GM18511 (cell line): ENCODE measurements around the gene CHAC1.

Experiments
- ATAC-seq: cut with Tn5 transposase; IDR thresholded peaks from one replicate; pipeline ENCODE4 v1.9.1; 2021; ENCODE audit warnings: mild to moderate bottlenecking, moderate library complexity; ENCODE audit not compliant: unreplicated experiment

CHAC1 gene

GRCh38 chr15:40923551-40923950, 29.7 kb upstream of the CHAC1 start:
- no peak for ATAC-seq

GRCh38 chr15:40925495-40925862, 27.8 kb upstream of the CHAC1 start:
- ATAC-seq: no peak

DNA sequence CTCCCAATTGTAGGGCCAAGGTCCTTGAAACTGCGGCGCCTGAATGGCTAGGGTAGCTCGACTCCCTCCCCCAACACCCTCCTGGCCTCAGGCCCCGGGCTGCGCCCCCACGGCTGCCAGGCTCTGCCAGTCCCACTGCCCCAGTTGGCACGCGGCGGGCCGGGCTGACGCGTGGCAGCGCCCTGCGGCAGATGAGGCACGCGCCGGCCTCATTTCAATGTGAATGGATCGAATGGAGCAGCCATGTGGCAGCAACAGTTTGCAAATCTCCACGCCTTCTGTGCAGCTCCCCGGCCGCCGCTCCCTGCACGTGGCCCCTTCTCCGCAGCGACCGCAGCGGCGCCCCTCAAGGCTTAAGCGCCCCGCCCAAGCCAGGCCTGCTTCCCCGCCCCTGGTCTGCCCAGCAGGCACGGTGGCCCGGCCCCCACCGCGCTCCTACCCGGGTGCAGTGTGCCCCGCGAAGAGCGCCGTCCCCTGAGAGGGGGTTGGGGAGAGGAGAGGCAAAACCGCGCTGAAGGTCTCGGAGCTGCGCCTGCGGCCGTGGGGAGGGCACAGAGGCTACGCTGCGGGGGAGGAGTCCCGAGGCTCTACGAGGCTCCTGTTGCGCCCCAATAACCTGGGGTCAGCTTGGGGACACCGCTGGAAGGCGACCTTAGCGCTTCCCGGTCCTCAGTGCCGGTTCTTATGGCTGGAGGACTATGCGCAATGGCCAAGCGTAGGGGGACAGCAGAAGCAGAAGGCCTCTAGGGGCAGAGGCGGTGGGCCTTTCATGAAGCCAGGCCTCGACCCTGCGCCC, 27.2 kb upstream of the CHAC1 start:
- ATAC-seq: no peak

GRCh38 chr15:40926659-40927494, 26.4 kb upstream of the CHAC1 start:
- no peak for ATAC-seq

- no peak for ATAC-seq
Measured at GRCh38 chr15:40927495-40927872, 25.8 kb upstream of the CHAC1 start.

GRCh38 chr15:40927873-40928806, 25.1 kb upstream of the CHAC1 start:
- ATAC-seq: no peak

GRCh38 chr15:40928821-40929659, 24.2 kb upstream of the CHAC1 start, which contains the start of gene DLL4:
DLL4 (plus strand) TSS chr15:40929340; CDS start chr15:40929669, 329 bp downstream.
- ATAC-seq: no peak

DNA sequence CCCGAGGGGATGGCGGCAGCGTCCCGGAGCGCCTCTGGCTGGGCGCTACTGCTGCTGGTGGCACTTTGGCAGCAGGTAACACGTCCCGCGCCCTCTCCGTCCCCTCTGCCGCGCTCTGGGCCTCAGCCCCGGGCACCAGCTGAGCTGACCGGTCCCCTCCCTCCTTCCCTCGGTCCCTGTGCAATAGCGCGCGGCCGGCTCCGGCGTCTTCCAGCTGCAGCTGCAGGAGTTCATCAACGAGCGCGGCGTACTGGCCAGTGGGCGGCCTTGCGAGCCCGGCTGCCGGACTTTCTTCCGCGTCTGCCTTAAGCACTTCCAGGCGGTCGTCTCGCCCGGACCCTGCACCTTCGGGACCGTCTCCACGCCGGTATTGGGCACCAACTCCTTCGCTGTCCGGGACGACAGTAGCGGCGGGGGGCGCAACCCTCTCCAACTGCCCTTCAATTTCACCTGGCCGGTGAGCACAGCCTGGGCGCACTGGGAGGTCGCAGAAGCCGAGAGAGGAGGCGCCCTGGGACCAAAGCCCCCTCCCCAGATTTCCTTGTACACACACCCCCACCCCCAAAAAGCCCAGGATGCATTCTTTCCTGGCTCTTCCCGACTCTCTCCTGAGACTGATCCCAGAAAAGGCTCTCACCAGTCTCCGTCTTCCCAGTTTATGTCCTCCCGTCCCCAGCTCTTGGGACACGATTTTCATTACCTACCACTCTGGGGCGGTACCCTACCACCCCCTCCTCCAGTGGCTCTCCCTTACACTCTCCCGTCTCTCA, 23.4 kb upstream of the CHAC1 start:
- no peak for ATAC-seq

DNA sequence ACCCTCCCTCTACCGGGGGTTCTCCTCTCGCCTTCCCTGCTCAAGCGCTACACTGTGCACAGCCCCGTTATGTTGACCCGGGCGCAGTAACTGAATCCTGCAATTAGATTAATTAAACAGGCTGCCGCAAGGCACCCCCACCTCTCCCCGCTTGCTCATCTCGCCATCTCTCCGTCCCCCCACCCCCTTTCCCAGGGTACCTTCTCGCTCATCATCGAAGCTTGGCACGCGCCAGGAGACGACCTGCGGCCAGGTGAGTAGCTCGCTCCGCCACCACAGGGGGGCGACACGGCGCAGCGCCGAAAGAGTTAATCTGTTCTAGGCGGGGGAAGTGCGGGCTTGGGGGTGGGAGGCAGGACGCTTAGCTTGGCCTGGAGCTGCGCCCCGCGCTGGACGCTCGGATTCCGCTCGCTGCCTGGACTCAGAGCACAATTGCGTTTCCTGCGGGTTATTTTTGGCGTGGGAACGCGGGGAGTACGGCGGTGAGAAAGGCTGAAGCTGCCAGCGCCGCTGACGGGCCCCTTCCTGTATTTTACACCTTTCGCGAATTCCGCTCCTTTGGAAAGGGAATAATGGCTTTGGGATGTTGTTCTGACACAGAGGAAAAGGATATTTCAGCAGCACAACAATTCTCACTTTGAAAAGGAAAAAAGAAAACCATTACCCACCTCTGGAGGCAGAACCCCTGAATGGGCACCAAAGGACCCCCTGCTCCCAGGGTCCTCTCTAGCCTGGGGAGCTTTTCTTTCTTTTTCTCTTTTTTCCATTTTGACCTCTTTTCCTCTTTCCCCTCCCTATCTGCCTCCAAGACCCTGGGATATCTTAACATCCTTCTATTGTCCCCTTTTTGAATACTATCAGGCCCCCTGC, 22.6 kb upstream of the CHAC1 start:
- ATAC-seq: no peak

GRCh38 chr15:40931300-40932142, 21.8 kb upstream of the CHAC1 start:
- no peak for ATAC-seq

DNA sequence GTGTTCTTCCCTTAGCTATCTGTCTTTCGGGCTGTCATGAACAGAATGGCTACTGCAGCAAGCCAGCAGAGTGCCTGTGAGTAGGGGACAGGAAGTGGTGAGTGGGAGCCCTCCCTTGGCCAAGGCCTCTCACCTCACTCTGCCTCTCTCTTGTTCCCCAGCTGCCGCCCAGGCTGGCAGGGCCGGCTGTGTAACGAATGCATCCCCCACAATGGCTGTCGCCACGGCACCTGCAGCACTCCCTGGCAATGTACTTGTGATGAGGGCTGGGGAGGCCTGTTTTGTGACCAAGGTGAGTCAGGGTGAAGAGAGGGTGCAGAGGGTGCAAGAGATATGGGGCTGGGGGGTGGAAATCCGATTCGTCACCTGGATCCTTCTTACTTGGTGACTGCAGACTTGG, 21.1 kb upstream of the CHAC1 start:
- no peak for ATAC-seq

DNA sequence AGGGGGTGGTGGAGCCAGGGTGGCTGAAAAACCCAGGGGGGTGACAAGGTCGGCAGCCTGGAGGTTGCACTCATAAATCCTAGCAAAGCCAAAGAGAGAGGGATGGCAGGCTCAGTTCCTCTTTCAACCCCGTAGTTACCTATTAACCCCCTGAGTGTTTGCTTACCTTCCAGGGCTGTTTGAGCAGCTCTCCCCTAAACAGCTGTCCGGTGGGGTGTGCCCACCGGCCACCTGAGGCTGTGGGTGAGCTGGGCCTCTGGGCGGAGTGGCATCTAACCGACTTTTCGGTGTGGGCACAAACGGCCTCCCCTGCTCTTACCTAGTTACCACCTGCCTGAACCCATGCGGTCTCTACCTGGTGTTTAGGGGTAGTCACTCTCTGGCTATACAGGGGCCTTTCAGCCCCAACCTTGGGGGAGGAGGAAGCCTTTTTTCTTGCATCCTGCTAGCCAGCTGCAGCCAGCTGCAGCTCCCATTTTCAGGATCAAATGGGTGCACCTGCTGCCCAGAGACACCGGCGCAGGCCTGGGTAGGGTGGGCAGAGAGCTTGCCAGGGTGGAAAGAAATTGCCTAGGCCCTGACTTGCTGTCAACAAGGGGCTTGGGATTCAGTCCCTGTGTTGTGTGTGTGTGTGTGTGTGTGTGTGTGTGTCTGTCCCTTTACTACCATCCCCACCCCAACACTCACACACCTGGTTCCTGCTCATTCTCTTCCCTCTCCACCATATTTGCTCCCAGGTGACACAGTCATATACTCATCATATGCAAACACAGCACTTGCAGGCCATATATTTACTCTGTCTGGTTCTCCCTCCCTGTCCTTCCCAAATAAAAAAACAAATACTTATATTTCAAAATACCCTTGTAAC, 20.4 kb upstream of the CHAC1 start:
- ATAC-seq: no peak

GRCh38 chr15:40933517-40933902, 19.8 kb upstream of the CHAC1 start:
- no peak for ATAC-seq

DNA sequence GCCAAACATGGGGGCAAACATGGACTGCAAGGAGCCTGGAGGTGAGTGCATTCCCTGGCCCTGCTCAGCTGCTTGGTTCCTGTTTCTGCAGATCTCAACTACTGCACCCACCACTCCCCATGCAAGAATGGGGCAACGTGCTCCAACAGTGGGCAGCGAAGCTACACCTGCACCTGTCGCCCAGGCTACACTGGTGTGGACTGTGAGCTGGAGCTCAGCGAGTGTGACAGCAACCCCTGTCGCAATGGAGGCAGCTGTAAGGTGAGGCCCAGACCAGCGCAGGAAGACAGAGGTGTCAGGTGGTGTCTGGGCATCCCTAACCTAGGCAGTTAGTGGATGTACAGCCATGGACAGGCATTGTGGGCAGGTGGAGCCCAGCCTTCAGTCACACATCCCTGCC, 18.8 kb upstream of the CHAC1 start:
- ATAC-seq: no peak

DNA sequence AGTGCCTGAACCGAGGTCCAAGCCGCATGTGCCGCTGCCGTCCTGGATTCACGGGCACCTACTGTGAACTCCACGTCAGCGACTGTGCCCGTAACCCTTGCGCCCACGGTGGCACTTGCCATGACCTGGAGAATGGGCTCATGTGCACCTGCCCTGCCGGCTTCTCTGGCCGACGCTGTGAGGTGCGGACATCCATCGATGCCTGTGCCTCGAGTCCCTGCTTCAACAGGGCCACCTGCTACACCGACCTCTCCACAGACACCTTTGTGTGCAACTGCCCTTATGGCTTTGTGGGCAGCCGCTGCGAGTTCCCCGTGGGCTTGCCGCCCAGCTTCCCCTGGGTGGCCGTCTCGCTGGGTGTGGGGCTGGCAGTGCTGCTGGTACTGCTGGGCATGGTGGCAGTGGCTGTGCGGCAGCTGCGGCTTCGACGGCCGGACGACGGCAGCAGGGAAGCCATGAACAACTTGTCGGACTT, 17.0 kb upstream of the CHAC1 start:
- no peak for ATAC-seq
